Astrocyte of the cerebellum (primary cell): ENCODE measurements around the gene WWOX.

Source experiments
- DNase-seq: peaks from one replicate; pipeline ENCODE4 v3.0.0-alpha.2; 2011; ENCODE audit warnings: low read depth
- H3K4me3 ChIP-seq: 2 replicates; pipeline ENCODE4 v1.5.1; 2011; ENCODE audit warnings: mild to moderate bottlenecking, low read depth, low read length, moderate library complexity
- CTCF ChIP-seq: IDR thresholded peaks from 2 replicates; pipeline ENCODE4 v1.5.1; 2012; ENCODE audit warnings: low read length, low read depth, moderate library complexity, mild to moderate bottlenecking; ENCODE audit errors: missing control alignments
- in situ Hi-C: cut with HindIII; loops from 2 replicates; pipeline ENCODE4 v1.10.0; 2017; ENCODE audit warnings: low sequenced_read_pairs

Gene WWOX

GRCh38 chr16:79110953-79111352 is 1011.5 kb downstream of the WWOX start:
- H3K4me3 ChIP-seq, result no peak overlapping the region
- in situ Hi-C loops, result no loop called here
- DNase-seq, result no peak
- no peak for TF ChIP-seq CTCF

- TF ChIP-seq CTCF, result no peak
- no peak for DNase-seq
- in situ Hi-C loops, result no loop called here
- no peak overlapping the region for H3K4me3 ChIP-seq
Observed at GRCh38 chr16:79112462-79112861, 1013.0 kb downstream of the WWOX start.

GRCh38 chr16:79113826-79114225 is 1014.4 kb downstream of the WWOX start:
- TF ChIP-seq CTCF, result no peak
- in situ Hi-C loops, result no loop called here
- no peak for DNase-seq
- no peak overlapping the region for H3K4me3 ChIP-seq

- in situ Hi-C loops, result no loop called here
- TF ChIP-seq CTCF, result no peak
- H3K4me3 ChIP-seq, result no peak overlapping the region
- no peak for DNase-seq
Observed at GRCh38 chr16:79114759-79115158, 1015.3 kb downstream of the WWOX start.

- DNase-seq, result no peak
- no peak overlapping the region for H3K4me3 ChIP-seq
- TF ChIP-seq CTCF, result no peak
- in situ Hi-C loops, result no loop called here
Observed at GRCh38 chr16:79121906-79122305, 1022.5 kb downstream of the WWOX start.

GRCh38 chr16:79122343-79122742 is 1022.9 kb downstream of the WWOX start:
- no peak for DNase-seq
- no peak overlapping the region for H3K4me3 ChIP-seq
- in situ Hi-C loops, result no loop called here
- TF ChIP-seq CTCF, result no peak
